MCF 10A (cell line): Measurements from ENCODE around the gene RAPGEF6. TPM values are rescaled to one million over a fixed set of nuclear protein-coding genes. Genes with fewer than 3 reads are reported as not detected.

Source experiments
- BruUV-seq: library from RNA; stranded (reverse); fragments of 400-500 nt; replicated peaks from 2 replicates; lab custom pipeline; 2021; lab: Mats Ljungman, UMichigan
- CTCF ChIA-PET: fragments of 300-600 bp; sonication (Branson Sonifier 250); formaldehyde crosslinking; extraction: SDS; loops from one replicate; lab custom pipeline; 2021; ENCODE audit warnings: antibody characterized with exemption, inconsistent platforms; lab: Yijun Ruan, JAX
- POLR2A ChIA-PET: fragments of 300-600, 350-650 bp; sonication (Branson Sonifier 250); formaldehyde crosslinking; extraction: SDS; loops from one replicate; lab custom pipeline; 2020; ENCODE audit warnings: antibody characterized with exemption, inconsistent platforms; lab: Yijun Ruan, JAX
- DNase-seq: peaks from one replicate; pipeline ENCODE4 v3.0.0-alpha.2; 2018; ENCODE audit not compliant: unreplicated experiment
- H3K27ac Mint-ChIP-seq: one replicate; pipeline ENCODE4 v1.8.0; 2022; ENCODE audit warnings: mild to moderate bottlenecking, low read depth, mixed read lengths; ENCODE audit not compliant: unreplicated experiment
- H3K27me3 Mint-ChIP-seq: one replicate; pipeline ENCODE4 v1.8.0; 2022; ENCODE audit warnings: mixed read lengths; ENCODE audit not compliant: insufficient read depth, unreplicated experiment
- H3K36me3 Mint-ChIP-seq: one replicate; pipeline ENCODE4 v1.8.0; 2022; ENCODE audit warnings: mild to moderate bottlenecking, moderate library complexity, mixed read lengths; ENCODE audit not compliant: insufficient read depth, unreplicated experiment
- H3K4me1 Mint-ChIP-seq: one replicate; pipeline ENCODE4 v1.8.0; 2022; ENCODE audit warnings: mixed read lengths; ENCODE audit not compliant: insufficient read depth, unreplicated experiment
- H3K4me3 Mint-ChIP-seq: one replicate; pipeline ENCODE4 v1.8.0; 2022; ENCODE audit warnings: mild to moderate bottlenecking, moderate library complexity, mixed read lengths; ENCODE audit not compliant: unreplicated experiment
- H3K9me3 Mint-ChIP-seq: one replicate; pipeline ENCODE4 v1.8.0; 2022; ENCODE audit warnings: mixed read lengths; ENCODE audit not compliant: unreplicated experiment
- intact Hi-C: fragments of 100-400 bp; cut with micrococcal nuclease; formaldehyde crosslinking; loops from 2 replicates; pipeline ENCODE4 v1.14.1; 2022
- total RNA-seq: library from RNA; stranded (reverse); gene quantifications from 2 replicates; pipeline ENCODE4 v1.2.3, GENCODE V29; 2022
- TF ChIP-seq, protein P1 (sequence below): fragments of 200-600 bp; IDR thresholded peaks from one replicate; pipeline ENCODE4 v1.8.0; 2022; ENCODE audit warnings: antibody characterized with exemption, mild to moderate bottlenecking; ENCODE audit not compliant: unreplicated experiment

The RAPGEF6 gene
- total RNA-seq, 1 experiment from 2014 or later = 20.5 TPM

DNA sequence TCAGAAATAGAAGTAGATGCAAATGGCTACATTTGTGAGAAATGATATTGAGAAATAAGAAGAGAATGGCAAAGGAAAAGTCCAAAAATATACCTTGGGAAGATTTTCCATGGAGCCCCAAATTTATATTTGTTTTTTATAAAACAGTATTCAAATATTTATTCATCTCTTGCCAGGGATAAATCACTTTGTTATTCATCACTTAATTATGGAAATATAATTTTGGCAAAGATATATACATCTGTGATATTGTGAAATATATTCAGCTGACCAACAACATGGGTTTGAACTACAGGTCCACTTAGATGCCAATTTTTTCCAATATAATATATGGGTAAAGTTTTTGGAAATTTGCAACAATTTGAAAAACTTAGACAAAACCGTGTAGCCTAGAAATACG, 19.7 kb upstream of the RAPGEF6 start:
- peaks cover 11% of the 10 kb centered on the region for H3K4me1 Mint-ChIP-seq
- no peaks in the 10 kb centered on the region for H3K27me3 Mint-ChIP-seq
- H3K27ac Mint-ChIP-seq = no peak overlapping the region
- peaks cover 83% of the 10 kb centered on the region for H3K36me3 Mint-ChIP-seq
- H3K4me3 Mint-ChIP-seq = no peak overlapping the region
- H3K9me3 Mint-ChIP-seq = peaks cover 6% of the 10 kb centered on the region
- intact Hi-C loops = no loop called here
- TF ChIP-seq, protein P1, sequence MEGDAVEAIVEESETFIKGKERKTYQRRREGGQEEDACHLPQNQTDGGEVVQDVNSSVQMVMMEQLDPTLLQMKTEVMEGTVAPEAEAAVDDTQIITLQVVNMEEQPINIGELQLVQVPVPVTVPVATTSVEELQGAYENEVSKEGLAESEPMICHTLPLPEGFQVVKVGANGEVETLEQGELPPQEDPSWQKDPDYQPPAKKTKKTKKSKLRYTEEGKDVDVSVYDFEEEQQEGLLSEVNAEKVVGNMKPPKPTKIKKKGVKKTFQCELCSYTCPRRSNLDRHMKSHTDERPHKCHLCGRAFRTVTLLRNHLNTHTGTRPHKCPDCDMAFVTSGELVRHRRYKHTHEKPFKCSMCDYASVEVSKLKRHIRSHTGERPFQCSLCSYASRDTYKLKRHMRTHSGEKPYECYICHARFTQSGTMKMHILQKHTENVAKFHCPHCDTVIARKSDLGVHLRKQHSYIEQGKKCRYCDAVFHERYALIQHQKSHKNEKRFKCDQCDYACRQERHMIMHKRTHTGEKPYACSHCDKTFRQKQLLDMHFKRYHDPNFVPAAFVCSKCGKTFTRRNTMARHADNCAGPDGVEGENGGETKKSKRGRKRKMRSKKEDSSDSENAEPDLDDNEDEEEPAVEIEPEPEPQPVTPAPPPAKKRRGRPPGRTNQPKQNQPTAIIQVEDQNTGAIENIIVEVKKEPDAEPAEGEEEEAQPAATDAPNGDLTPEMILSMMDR = no peak
- no peak for DNase-seq
- CTCF ChIA-PET = interaction anchor here (0.9 to 3.4 kb wide), 2 partner anchors 65 to 352 kb away, joined by 3 to 17 read pairs; no protein-coding TSS in a partner anchor
- BruUV-seq = no TSS peak
- POLR2A ChIA-PET = no interaction called here

DNA sequence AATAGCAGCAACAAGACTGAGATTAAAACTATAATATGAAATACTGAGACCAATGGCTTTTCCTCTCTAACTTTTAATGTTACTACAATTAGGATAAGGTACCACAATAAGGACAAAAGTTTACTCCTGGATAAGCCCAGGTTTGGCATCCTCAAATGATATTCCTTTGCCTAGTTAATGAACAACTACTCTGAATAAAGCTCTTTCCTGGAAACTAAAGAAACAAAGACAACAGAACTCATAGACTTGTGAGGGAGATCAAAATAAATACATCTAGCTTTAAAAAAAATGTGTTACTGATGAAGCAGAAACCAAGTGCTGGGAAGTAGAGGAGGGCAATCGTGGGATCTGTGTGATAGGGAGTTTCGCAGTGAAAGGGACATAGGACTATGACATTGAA, 19.3 kb upstream of the RAPGEF6 start:
- peaks cover 86% of the 10 kb centered on the region for H3K36me3 Mint-ChIP-seq

DNA sequence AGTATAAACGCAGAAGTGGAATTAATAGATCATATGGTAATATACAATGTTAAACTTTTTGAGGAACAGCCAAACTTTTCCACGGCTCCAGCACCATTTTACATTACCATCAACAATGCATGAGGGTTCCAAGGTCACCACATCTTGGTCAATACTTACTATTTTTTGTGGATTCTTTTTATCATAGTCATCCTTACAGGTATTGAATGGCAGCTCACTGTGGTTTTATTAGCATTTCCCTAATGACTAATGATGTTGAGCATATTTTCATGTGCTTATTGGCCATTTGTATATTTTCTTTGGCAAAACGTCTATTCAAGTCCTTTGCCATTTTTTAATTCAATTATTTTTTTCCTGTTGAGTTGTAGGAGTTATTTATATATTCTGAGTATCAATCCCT, 14.1 kb upstream of the RAPGEF6 start:
- Mint-ChIP-seq H3K4me3 (no peak overlapping the region), H3K9me3 (peaks cover 6% of the 10 kb centered on the region), H3K27ac (no peak overlapping the region), H3K27me3 (no peaks in the 10 kb centered on the region), H3K36me3 (peaks cover 87% of the 10 kb centered on the region), H3K4me1 (peaks cover 5% of the 10 kb centered on the region)
- ChIA-PET CTCF (interaction anchor here (1.6 kb wide), 1 partner anchor 414 kb away, joined by 5 read pairs; no protein-coding TSS in a partner anchor), POLR2A (interaction anchor here (0.8 to 1.4 kb wide), 2 partner anchors 17 to 23 kb away, joined by 3 to 5 read pairs; no protein-coding TSS in a partner anchor)
- TF ChIP-seq, protein P1 = no peak
- no peak for DNase-seq
- intact Hi-C loops = no loop called here
- no TSS peak for BruUV-seq

More for the DNA sequence above, 19.3 kb upstream of the RAPGEF6 start:
- ChIA-PET CTCF (interaction anchor here (0.5 to 0.6 kb wide), 2 partner anchors 34 to 353 kb away, joined by 3 read pairs; no protein-coding TSS in a partner anchor), POLR2A (no interaction called here)
- TF ChIP-seq, protein P1 = no peak
- peaks cover 15% of the 10 kb centered on the region for H3K4me1 Mint-ChIP-seq
- no TSS peak for BruUV-seq
- intact Hi-C loops = no loop called here
- no peak overlapping the region for H3K4me3 Mint-ChIP-seq
- H3K9me3 Mint-ChIP-seq = peaks cover 6% of the 10 kb centered on the region
- H3K27me3 Mint-ChIP-seq = no peaks in the 10 kb centered on the region
- DNase-seq = no peak
- H3K27ac Mint-ChIP-seq = no peak overlapping the region

DNA sequence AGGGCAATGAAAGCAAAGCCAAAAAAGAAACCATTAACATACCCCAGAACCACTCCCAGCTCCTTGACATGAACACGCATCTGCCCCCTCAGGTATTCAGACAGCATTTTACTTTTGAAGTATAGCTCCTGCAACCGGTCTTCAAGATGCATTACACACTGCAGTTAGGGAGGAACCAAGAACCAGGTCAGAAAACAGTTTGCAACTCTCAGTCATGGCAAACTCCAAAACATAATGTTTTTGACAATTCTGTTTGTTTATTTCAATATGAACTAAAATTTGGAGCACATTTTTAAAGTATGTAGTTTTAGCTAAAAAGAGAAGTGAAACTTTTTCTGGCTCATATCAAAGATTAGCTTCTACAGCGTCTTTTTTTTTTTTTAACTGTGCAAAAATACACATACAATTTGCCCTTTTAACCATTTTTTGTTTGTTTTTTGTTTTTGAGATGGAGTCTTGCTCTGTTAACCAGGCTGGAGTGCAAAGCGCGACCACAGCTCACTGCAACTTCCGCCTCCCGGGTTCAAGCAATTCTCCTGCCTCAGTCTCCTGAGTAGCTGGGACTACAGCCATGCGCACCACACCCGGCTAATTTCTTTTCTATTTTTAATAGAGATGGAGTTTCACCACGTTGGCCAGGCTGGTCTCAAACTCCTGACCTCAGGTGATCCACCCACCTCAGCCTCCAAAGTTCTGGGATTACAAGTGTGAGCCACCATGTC, 12.2 kb upstream of the RAPGEF6 start:
- TF ChIP-seq, protein P1 = no peak
- H3K27ac Mint-ChIP-seq = no peak overlapping the region
- ChIA-PET CTCF (interaction anchor here (0.6 to 1.5 kb wide), 6 partner anchors 8 to 360 kb away, joined by 3 to 5 read pairs (median 4); no protein-coding TSS in a partner anchor), POLR2A (interaction anchor here (0.6 to 1.6 kb wide), 4 partner anchors 9 to 226 kb away, joined by 3 to 10 read pairs (median 5); no protein-coding TSS in a partner anchor)
- peaks cover 88% of the 10 kb centered on the region for H3K36me3 Mint-ChIP-seq
- BruUV-seq = no TSS peak
- H3K4me1 Mint-ChIP-seq = peaks cover 5% of the 10 kb centered on the region
- peaks cover 6% of the 10 kb centered on the region for H3K9me3 Mint-ChIP-seq
- DNase-seq = no peak
- intact Hi-C loops = no loop called here
- H3K27me3 Mint-ChIP-seq = no peaks in the 10 kb centered on the region
- H3K4me3 Mint-ChIP-seq = no peak overlapping the region
